HS-27A (cell line): Measurements from ENCODE around the gene NBL1.

ENCODE experiments used
- DNase-seq: peaks from one replicate; pipeline ENCODE4 v3.0.0-alpha.2; 2012; ENCODE audit warnings: low read depth, missing footprints

The NBL1 gene

DNA sequence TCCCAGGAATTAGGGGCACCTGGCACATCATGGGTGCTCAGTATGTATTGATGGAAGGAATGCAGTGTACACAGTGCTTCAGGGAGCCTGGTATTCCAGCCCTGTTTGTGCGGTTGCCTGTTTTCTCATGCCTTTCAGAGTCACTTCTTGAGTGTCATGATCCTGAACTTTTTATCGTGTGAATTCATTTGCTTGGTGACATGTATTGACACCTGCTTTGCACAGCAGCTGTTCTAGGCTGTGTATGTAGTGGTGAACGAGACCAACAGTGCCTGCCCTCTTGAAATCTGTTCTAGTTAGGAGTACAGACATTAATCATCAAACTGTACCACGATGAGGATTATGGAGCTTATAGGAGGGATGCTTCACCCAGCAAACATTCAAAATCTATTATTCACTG is 26.7 kb downstream of the NBL1 start:
- DNase-seq: no peak

DNA sequence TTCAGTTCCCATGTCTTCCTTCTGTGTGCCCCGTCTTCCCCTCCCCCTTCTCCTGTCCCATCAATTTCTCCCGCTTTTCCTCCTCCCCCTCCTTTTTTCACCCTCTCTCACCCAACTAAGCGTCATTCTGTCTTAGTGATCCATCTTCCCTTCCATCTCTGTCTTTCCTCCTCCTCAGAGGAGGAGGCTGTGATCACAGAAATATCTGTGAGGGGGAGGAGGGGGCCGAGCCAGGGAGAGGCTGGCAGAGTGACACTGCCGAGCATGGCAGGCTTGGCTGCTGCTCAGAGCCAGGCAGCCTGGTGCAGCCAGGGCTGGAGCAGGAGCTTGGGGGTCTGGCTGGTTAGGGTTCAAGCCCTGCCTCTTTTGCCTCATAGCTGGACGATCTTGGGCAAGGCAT is 28.1 kb downstream of the NBL1 start:
- DNase-seq: no peak

DNA sequence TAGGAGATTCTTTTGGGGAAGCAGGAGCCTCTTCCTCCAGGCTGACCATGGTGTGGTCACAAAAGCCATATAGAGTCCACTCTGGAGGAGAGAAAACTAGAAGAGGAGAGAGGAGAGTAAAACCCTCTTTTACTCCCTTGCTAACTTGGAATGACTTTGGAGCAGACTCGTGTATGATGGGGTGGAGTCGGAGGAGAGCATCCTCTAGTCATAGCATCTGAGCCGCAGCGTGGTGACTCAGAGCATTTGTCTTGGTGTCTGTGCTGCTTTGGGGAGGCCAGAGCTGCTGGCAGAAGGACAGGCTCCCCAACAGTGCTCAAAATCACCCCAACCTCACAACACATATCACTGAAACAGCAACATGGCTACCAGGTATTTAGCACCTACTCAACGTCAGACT is 31.7 kb downstream of the NBL1 start:
- DNase-seq: no peak

- DNase-seq: no peak
Measured at GRCh38 chr1:19676438-19676922, 32.4 kb downstream of the NBL1 start.

- DNase-seq: no peak
Measured at GRCh38 chr1:19678493-19678892, 34.4 kb downstream of the NBL1 start.

GRCh38 chr1:19678931-19679453 is 34.9 kb downstream of the NBL1 start:
- no peak for DNase-seq

DNA sequence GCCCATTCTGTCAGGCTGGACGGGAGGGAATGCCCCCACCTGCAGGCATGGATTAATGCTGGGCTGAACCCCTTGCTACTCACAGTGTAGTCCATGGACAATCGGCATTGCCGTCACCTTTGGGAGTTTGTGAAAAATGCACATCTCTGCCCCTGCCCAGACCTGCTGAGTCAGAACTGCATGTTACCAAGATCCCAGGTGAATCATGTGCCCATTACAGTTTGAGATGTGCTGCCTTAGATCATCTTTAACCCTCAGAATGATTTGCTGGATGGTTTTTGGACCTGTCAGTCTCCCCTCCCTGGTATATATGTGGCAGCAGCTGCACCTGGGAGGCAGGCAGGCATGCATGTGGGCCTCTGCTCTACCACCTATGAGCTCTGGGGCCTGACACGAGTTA is 35.6 kb downstream of the NBL1 start:
- no peak for DNase-seq

GRCh38 chr1:19680644-19681043 is 36.5 kb downstream of the NBL1 start:
- no peak for DNase-seq

DNA sequence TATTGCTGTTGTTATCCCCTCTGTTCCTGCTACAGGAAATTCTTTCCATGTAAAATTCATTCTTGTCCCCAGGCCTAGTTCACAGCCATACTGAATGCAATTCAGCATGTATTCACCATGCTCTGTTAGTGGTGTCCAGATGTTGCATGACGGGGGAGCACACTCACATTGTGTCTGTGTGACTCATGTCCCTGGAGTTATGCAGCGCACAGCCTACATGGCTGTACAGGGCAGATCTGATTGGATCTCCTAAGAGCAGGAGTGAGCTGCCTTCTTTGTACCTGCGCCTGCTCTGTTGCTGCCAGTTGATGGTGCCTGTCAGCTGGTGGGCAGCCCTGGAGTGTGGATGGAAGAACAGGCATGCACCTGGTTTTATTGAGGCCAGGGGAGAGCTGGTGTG is 38.1 kb downstream of the NBL1 start:
- DNase-seq: no peak

DNA sequence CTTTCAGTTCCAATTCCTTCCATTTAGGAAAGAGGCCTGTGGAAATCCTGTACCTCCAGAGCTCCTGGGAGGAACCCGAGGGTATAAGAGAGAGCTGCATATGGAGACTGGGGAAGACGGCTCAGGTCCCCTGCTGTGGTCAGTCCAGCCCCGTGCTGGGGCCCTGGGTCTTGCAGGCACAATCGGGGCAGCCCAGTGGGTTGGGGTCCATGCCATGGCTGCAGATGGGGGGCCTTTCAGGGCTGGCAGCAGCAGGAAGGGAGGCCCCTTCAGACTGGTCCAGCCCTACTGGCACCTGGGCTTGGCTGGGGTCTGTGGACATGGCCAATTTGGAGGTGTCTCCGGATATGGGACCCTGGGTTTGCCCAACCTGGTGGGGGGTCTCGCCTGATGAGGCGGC is 38.8 kb downstream of the NBL1 start:
- DNase-seq: no peak

DNA sequence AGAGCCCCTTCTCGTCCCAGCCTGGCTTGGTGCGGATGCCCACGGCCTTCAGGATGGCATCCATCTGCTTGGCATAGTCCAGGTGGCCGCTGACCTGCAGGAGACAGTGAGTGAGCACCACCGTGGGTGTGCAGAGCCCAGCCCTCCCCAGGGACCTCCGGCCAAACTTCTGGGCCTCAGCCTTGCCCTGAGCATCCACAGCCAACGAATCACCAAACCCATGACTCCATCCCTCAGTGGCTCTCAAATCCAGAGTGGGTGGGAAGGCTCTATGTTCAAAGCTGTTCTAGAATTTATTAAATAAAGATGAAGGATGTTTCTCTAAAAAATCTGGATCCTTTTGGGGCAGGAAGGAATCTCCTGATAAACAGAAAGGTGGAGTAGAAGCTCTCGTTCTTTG is 39.2 kb downstream of the NBL1 start:
- DNase-seq: no peak

GRCh38 chr1:19684677-19685076 is 40.6 kb downstream of the NBL1 start:
- DNase-seq: no peak

DNA sequence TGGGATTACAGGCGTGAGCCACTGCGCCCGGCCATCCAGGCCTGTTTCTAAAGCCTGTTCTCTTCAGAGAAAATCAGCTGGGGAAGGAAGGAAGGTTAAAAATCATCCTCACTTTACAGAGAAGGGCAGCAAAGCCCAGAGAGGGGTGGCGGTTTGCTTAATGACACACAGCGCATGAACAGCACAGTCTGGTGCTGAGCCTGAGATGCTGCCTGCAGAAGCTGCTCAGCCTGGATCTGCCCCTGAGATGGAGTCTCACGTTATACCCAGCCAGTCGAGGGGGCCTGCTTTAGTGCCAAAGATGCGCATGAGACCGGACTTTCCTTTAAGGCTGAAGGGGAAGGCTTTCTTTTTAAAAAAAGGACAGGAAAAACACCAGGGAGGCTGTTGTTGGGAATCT is 41.9 kb downstream of the NBL1 start:
- DNase-seq: no peak

- no peak for DNase-seq
Measured at GRCh38 chr1:19687414-19687813, 43.3 kb downstream of the NBL1 start.

DNA sequence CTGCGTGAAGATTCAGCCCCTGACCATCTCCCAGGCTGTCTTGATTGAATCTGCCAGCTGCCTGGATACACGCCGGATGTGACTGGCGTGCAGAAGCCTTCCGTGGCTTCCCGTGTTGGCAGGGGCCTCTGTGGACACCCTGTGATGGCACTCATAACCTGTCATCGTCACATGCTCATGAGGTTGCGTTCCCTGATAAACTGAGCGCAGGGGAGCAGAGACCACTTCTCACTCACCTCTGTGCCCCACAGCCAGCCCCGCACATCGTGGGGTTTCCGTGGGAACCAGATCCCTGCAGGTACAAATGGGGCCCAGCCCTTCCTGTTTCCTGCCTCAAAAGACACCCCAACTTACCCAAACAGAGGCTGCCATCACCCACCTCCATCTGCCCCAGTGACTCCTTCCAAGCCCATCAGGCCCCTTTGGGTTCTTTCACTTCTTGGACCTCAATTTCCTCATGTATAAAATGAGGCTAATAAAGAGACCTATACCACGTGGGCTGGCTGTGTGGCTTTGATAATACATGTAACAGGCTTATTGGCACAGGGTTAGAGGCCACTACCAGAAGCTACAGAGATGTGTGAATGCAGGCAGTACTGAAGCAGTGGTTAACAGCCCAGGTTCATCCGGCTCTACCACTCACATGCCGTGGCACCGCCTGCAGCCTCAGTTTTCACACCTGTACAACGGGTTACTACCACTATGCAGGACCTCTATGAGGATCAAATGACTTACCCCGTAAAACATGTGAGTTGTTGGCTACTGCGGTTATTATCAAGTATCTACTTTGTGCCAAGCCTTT is 44.1 kb downstream of the NBL1 start:
- no peak for DNase-seq

DNA sequence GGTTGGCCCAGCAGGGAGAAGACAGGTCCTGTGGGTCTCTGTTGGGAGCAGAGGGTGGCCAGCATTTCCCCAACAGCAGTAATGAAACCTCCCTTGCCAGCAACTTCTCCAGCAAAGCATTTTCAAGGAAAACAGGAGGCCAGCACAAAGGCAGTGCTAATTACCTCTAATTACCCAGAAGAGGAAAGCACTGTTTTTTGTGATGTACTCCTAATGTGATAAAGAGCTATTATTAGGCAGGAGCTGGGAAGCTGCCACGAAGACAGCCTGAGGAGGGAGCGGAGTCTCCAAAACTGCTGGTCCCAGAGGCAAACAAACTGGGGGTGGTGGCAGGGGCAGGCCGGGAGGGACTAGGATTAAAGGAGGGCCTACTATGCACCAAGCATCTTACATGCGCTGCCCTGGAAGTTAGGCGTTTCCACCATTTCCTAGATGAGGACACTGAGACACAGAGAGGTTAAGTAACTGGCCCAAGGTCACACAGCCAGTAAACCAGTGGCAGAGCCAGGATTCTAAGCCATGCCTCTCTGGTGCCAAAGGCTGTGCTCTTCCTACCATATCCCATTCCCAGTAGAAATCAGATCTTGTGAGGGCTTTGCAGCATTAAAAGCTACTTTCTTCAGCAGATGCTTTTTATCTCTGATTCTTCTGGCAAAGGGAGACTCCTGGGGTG is 45.1 kb downstream of the NBL1 start:
- DNase-seq: no peak

DNA sequence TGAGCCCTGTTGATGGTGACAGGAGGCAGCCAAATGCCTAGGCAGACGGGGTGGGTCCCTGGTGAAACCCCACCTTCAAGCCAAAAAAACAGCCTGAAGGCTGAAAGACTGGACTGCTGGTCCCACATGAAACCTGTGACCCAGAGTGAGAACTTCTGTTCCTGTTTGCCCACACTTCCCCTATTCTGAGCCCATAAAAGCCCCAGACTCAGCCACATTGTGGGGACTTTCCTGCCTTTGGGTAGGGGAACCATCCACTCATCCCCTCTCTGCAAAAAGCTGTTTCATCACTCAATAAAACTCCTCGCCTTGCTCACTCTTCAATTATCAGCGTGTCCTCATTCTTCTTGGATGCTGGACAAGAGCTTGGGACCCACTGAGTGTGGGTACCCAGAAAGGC is 45.7 kb downstream of the NBL1 start:
- DNase-seq: no peak

GRCh38 chr1:19690342-19690741 is 46.2 kb downstream of the NBL1 start:
- no peak for DNase-seq

DNA sequence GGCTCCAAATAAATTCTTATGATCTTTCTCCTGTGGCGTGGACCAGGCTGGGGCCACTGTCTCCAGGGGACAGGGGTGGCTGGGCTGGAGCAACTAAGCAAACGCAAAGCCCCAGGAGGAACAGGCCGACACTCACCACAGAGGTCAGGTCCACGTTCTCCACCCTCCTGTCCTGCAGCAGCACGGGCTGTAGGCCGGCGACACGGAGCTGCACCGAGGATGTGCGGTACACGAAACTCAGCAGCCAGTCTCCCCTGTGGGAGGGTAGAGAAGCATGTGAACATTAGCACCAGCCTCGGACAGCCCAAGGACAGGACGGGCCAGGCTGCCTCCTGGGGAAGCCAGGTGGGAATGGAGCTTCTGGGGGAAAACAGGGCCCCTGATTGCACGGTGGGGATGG is 50.2 kb downstream of the NBL1 start:
- no peak for DNase-seq

DNA sequence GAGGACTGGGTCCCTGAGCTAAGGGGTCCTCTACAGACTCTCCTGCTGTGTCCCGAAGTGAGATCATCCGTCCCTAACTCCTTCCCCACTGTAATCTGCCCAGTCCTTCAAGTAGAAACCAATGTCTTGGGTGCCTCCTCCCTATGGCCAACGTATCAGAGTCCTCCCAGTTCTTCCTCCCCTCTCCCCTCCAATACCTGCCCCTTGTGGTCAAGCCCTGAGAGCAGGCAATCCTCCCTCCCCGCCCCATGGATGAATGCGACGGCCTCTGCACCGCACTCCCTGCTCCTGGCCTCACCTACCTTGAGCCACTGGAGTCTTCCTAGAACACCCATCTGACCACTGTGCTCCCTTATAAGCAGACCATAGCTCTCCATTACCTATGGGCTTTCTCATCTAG is 51.7 kb downstream of the NBL1 start:
- DNase-seq: no peak

DNA sequence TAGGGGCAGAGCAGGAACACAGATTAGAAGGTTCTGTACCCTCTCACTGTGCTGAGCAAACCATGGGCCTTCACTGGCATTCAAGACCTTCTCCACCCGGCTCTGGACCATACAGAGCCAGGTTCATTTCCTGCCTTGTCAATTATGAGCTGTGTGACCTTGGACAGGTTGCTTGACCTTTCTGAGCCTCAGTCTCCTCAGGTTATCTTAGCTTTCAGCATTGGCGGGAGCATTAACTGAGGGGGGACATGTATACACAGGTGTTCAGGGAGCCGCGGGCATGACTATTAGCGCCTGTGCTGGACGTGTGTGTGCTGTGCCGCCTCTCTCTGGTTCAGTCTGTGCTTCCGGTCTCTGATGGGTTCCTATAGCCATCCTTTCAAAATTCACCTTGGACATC is 52.7 kb downstream of the NBL1 start:
- no peak for DNase-seq

GRCh38 chr1:19698181-19698580 is 54.1 kb downstream of the NBL1 start:
- DNase-seq: no peak

- DNase-seq: no peak
Measured at GRCh38 chr1:19700079-19700777, 56.1 kb downstream of the NBL1 start.
